COLO829 (cell line): ENCODE results near the gene ZNF326.
A peak's percentile ranks its signal among the peaks of the same experiment; 100 is the strongest.
"Not testable (repeated sequence)": the region's sequence is repeated elsewhere in the genome, so short reads cannot be mapped to it uniquely, and the experiment has no call there.

ENCODE experiments used
- DNase-seq: peaks from one replicate; pipeline ENCODE4 v3.0.0; 2012; ENCODE audit warnings: low spot score

The ZNF326 gene

GRCh38 chr1:89965193-89965768 is 29.6 kb upstream of the ZNF326 start:
- DNase-seq = no peak

DNA sequence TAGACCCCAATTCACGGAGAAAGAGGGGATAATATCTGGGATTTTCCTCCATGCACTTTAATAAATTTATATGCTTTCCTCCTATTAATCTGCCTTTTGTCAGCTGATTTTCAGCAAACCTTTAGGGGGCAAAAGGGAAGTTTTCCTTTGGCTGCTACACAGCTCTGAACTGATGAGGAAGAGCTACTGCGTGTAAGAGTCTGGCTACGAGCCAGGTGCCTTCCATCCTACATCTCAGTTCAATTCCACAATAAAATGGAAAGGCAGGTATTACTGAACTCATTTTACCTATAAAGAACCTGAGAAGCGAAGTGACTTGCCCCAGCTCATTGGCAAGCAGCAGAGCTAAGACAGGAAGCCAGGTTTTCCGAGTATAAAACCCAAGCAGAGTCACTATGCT is 28.3 kb upstream of the ZNF326 start:
- no peak for DNase-seq

- no peak for DNase-seq
These were observed 23.3 kb upstream of the ZNF326 start for GRCh38 chr1:89971600-89971999.

GRCh38 chr1:89972024-89972423 is 22.9 kb upstream of the ZNF326 start:
- DNase-seq = no peak

DNA sequence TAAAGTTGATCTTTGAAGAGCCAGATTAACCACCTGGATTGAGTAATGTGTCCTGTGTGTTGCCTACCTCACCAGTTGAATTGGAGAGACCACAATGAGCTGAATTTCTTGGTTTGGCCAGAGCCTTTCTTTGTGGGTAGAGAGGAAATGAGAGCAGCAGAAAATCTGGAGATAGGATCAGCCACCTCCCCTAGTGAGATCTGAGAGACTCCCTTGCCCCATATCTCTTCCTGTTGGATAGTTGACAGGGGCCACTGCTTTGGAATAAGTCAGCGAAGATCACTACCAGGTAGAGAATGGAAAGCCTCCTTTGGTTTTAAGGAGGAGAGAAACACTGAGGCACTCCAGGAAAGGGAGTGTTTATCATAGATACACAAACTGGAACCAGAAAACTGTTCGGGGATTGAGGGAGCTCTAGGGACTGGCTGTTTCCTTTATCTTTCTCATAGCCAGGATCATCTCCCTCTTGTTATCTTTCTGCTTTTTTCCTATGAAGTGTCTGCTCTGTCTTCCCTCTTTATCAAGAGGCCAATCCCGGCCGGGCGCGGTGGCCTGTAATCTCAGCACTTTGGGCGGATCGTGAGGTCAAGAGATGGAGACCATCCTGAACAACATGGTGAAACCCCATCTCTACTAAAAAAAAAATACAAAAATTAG is 21.3 kb upstream of the ZNF326 start:
- DNase-seq = no peak

DNA sequence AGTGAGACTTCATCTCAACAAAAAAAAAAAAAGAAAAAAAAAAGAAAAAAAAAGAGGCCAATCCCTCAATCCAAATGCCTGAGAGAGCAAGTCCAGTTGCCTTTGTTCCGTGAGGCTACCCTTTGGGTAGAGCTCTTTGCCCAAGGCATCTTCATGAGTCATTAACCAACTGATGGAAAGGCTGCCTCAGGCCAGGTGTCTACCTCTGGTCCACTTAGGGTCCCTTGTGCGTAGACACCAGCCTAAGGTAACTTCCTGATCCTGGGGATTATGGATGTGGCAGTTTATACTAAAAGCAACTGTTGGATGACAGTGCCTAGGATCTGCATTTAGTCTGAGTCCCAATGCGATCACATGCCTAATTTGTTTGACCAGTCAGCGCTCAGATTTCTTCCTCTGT is 20.7 kb upstream of the ZNF326 start:
- no peak for DNase-seq

DNA sequence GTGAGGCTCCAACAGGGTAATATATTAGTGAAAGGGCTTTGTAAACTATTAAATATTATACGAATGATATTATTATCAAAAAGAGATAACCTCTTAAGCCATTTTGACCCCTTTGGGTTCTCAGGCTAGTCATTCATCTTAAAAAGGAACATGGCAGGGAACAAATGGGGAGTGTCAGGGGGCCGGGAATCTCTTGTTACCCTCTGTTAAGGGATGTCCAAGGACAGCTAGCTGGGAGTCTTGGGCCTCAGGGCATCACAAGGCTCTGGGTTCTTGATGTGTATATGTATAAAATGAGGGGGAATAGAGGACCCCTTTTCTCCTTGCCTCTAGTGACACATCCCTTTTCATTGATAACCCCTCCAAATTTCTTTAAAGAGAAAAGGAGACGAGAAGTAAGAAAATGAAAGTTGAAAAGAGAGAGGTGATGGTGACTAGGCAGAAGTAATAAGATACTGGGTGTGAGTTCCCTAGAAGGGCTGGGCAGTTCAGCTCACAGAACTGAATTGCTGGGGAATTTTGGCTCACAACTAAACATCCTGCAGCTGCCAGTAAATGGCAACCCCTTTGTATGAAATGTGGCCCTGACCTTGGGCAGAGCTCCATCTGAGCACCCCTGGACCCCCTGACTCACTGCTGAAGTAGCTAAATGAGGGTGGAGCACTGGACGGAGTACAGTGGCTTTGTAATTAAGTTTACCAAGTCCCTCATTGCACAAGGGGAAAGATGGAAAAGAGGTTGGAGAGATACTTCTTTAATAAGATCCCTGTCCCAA is 20.0 kb upstream of the ZNF326 start:
- no peak for DNase-seq

DNA sequence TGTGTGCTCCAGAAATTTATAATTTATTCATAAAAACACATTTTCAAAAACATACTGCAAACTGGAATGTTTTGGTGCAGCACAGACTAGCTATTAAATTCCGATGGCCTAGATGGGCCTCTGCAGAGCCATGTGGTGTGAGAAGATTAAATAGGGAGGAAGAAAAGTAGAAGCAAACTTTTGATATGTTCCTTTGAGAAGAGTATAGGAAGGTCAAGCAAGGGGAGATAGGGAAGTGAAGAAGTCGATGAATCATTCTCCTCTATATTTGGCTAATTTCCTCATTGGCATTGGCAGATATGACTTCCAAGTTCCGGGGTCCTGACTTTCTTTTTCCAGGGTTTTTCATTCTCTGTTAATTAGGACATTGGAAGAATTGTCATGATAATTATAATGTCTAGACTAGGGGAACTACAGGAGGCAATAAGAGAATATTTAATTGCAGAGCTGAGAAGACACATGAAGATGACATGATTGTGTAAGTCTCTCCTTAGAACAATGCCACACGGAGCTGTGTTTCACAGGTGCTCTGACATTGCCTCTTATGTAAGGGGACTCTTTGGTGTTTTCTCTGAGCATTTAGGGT is 19.3 kb upstream of the ZNF326 start:
- DNase-seq = no peak

DNA sequence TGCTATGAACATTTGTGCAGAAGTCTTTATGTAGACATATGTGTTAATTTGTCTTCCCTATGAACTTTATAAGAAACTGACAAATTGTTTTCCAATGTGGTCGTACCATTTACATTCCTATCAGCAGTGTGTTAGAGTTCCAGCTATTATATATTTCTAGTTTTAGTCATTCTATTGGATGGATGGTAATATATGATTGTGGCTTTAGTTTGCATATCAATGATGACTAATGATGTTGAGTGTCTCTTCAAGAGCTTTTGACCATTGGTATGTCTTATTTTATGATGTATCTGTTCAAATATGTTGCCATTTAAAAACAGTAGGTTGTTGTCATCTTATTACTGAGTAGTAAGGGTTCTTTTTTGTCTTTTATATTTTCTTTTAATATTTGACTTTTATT is 16.2 kb upstream of the ZNF326 start:
- DNase-seq = no peak

DNA sequence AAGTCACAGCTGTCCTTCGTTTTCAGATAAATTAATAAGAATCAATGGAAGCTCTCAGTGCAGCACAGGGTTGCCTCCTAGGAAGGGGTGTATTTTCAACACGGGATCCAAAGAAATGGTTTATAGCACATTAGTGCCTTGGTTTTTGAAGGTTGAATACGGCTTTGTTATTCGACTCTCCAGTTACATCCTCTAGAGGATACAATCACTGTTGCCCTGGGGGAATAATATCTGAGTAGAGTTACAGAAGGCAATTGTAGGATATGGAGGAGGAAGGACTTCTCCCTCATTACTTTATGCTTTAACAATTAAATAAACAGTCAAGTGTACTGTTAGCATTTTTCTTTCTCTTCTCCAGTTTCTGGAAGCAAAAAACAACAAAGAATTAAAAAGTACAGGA is 14.3 kb upstream of the ZNF326 start:
- peak; percentile 88 for DNase-seq

- not testable (repeated sequence) for DNase-seq
These were observed 12.1 kb upstream of the ZNF326 start for GRCh38 chr1:89982846-89983245.

- not testable (repeated sequence) for DNase-seq
These were observed 10.3 kb upstream of the ZNF326 start for GRCh38 chr1:89984564-89985116.

DNA sequence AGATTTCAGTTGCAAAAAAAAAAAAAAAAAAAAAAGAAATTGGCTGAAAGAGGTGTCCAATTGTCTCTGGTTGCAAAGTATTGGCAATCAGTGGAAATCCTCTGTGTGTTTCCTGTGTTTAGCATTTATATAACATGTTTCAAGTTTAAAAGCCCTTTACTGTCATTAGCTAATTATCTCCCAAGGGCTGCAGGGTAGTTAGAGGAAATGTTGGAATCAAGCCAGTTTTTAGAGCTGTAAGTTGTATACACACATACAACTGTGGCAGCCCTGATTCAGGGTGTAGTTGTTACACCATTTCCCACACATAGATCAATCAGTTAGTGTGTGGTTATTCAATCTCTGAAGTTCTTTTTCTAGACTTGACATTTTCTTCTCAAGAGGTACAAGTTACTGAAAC is 8.9 kb upstream of the ZNF326 start:
- no peak for DNase-seq

GRCh38 chr1:89987159-89987819 is 7.6 kb upstream of the ZNF326 start:
- DNase-seq = no peak

DNA sequence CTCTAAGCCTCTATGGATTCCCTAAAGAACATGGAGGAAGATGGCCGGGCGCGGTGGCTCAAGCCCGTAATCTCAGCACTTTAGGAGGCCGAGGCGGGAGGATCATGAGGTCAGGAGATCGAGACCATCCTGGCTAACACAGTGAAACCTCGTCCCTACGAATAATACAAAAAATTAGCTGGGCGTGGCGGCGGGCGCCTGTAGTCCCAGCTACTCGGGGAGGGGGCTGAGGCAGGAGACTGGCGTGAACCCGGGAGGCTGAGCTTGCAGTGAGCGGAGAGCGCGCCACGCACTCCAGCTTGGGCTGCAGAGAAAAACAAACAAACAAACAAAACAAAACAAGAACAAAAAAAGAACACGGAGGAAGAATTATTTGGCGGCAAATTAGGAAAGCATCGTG is 5.8 kb upstream of the ZNF326 start:
- DNase-seq = no peak

- DNase-seq = no peak
These were observed 5.1 kb upstream of the ZNF326 start for GRCh38 chr1:89989799-89990198.

DNA sequence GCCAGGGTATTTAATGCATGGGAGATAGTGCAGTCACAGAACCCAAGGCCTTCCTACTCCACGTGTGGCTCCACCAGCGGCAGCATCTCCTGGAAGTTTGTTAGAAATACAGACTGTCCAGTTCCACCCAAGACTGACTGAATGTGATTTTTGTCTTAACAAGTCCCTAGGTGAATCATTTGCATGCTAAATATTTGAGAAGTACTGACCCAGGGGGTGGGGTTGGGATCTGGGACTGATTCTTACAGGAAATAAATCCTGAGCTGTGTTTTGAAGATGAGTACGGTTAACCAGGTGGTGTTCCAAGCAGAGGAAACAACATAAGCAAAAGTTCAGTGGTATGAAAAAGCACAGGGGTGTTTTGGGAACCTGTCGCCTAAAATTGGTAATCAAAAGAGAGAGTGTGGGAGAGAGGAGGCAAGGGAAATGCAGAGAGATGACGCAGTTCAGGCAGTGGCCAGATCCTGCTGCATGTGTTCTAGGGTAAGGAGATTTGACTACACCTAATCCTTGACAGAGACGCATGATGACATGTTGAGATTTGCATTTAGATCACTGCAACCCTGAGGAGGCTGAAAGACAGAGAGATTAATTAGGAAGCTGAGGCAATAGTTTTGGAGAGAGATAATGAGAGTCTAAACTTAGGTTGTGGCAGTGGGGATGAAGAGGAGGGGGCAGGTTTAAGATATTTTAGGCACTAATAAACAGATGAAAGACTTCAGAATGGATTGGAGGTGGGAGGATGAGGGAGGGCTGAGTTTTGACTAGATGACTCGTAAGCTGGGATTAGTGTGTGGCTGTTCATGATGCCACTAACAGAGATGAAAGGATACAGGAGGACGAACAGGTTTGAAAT is 3.7 kb upstream of the ZNF326 start:
- DNase-seq = no peak

GRCh38 chr1:89993541-89993940 is 1.4 kb upstream of the ZNF326 start:
- DNase-seq = no peak

- DNase-seq = no peak
These were observed 592 bp upstream of the ZNF326 start for GRCh38 chr1:89994231-89994804.

GRCh38 chr1:89995598-89996449 is 914 bp downstream of the ZNF326 start:
- DNase-seq = no peak
